Middle frontal gyrus (tissue), 1 donor: Measurements from ENCODE around the gene WWC1.
"Not testable (repeated sequence)": the region's sequence is repeated elsewhere in the genome, so short reads cannot be mapped to it uniquely, and the experiment has no call there.

Experiments
- DNase-seq: peaks from one replicate; pipeline ENCODE4 v3.0.0-alpha.2; 2015; ENCODE audit warnings: low spot score; ENCODE audit errors: extremely low spot score

WWC1 gene

GRCh38 chr5:168307925-168308584 lies 16.6 kb downstream of the WWC1 start:
- DNase-seq, result no peak

GRCh38 chr5:168308976-168309598 lies 17.6 kb downstream of the WWC1 start:
- no peak for DNase-seq

DNA sequence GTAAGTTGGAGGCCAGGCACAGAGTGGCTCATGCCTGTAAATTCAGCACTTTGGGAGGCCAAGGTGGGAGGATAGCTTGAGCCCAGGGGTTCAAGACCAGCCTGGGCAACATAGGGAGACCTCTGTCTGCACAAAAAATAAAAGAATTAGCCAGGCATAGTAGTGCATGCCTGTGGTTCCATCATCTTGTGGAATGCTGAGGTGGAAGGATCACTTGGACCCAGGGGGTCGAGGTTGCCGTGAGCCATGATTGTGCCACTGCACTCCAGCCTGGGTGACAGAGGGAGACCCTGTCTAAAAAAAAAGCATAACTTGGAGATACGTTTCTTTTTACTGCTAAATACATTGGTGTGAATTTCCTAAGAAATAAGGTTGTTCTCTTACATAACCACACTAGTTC lies 19.1 kb downstream of the WWC1 start:
- not testable (repeated sequence) for DNase-seq

- DNase-seq, result no peak
Measured at GRCh38 chr5:168311061-168311566, 19.7 kb downstream of the WWC1 start.

GRCh38 chr5:168312606-168313295 lies 21.3 kb downstream of the WWC1 start:
- DNase-seq, result no peak

DNA sequence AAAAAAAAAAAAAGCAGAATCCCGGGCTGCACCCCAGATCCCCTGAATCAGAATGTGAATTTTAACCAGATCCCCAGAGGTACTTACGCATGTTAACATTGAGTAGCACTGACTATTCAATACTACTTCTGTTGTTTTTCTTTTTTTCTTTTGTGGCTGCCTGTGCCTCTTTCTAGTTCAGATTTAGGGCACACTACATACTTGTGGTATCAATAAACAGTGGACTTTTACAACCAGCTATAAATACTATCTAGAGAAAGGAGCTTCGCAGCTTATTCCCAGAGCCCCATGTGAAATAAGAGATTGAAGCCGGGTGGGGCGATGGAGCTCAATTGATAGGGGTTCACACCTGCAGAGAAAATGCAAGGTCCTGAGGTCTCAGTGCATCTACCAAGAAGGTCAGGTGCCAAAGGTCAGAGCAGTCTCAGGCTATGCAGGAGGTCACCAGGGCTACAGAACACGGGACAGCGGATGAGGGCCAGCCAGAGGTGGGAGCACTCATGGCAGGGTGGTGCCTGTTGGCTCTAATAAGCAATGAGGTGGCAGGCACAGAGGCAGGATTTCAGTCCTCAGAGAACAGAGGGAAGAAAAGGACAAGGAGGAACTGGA lies 22.3 kb downstream of the WWC1 start:
- no peak for DNase-seq

DNA sequence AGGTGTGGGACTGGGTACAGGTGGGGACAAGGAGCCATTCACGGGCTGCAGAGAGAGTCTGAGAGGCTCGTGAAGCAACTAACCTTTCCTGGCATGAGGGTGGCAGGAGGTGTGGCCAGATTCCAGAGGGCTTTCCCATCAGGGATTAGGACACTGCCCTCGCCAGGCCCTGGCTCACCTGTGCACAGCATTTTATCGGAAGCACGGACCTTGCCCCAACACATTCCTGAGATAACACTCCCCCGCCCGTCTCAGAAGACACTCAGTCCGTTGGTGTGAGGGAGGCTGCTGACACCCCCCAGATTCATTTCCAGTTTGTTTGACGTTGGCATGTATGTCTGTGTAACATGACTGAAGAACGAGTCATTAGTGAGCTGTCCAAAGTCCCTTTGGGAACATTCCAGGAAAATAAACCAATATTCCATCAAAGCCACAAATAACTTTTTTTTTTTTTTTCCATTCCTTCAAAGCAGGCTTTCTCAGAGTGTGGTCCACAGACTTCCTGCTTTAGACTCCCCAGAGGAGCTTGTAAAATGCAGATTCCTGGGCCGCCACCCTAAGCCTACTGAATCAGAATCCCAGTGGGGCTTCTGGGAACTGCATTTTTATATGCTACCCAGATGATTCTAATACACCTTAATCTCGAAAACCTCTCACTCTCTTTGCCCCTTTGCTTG lies 23.4 kb downstream of the WWC1 start:
- DNase-seq, result no peak

DNA sequence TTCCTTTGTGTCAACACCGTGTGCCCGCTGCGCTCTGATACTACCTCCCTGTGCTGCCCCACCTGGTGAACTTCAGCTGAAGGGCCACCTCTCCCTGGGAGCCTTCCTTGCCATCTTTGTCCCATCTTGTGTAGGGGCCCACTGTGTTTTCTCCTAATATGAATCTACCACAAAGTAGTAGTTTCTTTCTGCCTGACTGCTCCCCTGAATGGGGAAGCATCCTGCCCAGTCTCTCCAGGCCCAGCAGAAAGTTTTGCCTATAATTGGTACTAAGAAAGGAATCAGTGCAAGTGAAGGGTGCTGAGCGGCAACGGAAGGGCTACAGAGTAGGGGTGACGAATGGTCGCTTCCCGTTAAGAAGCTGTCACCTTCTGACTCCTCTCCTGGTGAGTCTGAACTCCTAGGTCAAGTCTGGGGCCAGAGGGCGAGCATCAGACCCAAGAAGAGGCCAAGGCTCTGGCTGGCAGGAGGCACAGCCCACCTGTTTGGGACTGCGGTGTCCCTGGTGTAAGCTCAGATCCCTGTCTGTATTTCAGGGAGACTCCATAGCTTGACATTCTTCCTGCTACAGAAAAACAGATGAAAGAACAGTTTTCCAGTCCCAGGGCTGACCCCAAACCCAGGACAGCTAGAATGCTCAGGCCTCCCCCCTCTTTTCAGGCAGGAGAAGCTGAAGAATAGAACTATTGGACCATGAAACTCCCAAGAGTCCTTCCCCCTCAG lies 24.1 kb downstream of the WWC1 start:
- DNase-seq, result no peak

DNA sequence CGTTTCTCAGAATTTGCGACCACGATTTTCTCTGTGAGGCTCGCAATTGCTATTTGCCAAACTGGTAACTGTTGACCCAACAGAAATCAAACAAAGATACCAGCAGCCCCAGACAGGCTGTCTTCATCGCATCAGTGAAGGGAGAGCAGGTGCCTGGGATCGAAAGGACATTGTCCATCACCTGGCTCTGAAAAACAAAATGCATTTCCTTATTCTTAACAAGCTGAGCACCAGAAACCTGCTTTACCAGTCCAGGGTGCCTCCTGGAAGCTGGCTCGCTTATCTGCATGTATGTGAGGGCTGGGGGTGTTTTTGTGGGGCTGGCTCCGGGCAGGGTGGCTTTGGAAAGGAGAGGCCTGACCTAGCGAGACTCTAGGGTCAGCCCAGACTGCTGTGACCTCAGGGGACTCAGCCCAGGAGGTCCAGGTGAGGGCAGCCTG lies 24.7 kb downstream of the WWC1 start:
- no peak for DNase-seq

DNA sequence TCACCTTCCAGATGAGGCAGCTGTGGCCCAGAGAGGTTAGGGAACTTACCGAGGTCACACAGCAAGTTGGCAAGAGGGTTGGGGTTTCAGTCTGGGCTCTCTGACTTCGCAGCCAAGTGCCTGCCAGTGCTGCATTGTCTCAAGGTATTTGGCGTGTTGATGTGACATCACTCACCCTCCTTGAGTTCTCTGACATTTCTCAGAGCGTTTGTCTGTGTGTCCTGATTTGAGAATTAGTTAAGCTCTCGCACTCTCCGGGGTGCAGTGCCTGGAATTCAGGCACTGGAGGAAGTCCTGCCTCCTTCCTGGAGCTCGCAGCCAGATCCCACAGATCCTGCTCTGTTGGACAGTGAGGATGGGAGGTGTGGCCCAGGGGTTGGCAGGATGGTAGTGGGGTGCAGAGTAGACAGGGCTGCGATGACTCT lies 25.7 kb downstream of the WWC1 start:
- no peak for DNase-seq

- no peak for DNase-seq
Measured at GRCh38 chr5:168317521-168318147, 26.2 kb downstream of the WWC1 start.

GRCh38 chr5:168318240-168318639 lies 26.8 kb downstream of the WWC1 start:
- no peak for DNase-seq

DNA sequence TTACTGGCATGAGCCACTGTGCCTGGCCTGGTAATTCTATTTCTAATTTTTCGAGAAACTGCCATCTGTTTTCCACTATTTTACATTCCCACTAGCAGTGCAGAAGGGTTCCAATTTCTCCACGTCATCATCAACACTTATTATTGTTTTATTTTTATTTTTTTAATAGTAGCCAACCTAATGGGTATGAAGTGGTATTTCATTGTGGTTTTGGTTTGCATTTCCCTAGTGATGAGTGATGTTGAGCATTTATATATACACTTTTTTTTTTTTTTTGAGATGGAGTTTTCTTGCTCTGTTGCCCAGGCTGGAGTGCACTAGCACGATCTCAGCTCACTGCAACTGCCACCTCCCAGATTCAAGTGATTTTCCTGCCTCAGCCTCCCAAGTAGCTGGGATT lies 28.3 kb downstream of the WWC1 start:
- DNase-seq, result no peak

- DNase-seq, result no peak
Measured at GRCh38 chr5:168320805-168321204, 29.4 kb downstream of the WWC1 start.

DNA sequence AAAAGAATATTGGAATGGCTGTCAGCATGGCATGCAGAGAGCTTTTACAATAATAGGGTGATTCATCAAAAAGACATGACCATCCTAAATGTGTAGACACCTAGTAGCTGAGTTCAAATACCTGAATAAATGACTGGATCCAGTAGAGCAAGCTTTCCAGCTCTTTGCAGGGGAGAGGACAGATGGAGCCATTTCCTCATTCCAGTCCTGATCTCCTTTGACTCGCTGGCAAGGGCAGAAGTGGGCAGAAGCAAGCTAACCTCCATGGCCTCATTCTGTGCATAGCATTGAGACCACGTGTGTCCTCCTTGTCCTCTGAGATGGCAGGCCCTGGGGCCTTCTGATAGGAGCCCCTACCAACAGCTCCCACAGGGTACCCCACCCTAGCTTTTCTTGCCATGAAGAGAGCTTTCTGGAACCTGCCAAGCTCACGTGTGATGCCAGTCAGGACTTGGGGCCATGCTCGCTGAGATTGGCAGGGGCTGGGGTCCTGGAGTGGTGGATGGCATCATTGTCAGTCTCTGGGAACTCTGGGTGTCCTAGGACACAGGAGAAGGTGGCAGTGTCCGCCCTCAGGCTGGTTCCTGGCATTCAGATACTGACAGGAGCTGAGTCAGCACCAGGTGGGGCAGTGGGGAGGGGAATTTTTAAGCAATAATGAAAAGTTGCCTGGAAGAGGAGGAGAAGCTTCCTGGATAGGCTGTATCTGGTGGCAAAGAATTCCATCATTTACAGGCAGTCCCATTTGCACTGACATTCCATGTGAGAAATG lies 33.6 kb downstream of the WWC1 start:
- DNase-seq, result no peak

DNA sequence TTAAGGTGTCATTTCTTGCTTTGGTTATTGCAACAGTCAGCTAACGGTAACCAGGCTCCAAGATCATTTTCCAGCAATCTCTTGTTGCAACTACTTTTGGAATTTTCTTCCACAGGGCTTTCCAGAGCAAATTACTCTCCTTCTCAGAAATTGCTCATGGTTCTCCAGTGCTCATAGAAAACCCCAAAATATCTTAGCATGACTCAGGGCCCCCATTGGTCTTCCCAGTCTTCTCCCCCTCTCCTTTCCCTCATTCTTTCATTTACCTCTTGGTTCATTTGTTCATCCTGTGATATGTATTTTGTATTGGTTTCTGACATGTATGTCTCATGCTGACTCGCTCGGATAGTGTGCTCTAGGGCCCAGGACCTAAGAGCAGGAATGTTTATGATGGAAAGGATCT lies 35.6 kb downstream of the WWC1 start:
- no peak for DNase-seq

GRCh38 chr5:168327451-168327850 lies 36.0 kb downstream of the WWC1 start:
- DNase-seq, result no peak

DNA sequence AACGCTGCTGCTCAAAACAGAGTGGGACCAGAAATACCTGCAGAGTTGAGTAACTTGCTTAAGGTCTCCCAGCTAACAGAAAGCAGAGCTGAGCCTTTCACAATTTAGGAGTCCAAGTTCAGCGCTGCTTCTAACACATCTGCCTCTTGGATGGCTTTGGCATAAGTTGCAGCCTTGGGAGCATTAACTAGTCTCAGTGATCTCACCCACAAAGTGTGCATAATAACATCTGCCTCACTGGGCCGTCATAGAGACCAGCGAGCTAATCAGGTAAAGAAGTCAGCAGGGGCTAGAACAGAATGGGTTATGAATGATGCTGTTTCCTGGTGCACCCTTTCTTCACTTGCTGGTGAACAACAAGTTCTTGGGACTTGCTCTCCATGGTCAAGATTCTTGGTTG lies 36.5 kb downstream of the WWC1 start:
- no peak for DNase-seq

GRCh38 chr5:168328814-168329213 lies 37.4 kb downstream of the WWC1 start:
- no peak for DNase-seq

GRCh38 chr5:168329302-168329701 lies 37.9 kb downstream of the WWC1 start:
- no peak for DNase-seq
